Stimulated activated naive CD8-positive, alpha-beta T cell treated with anti-CD3 and anti-CD28 coated beads, Interleukin-15, Interleukin-2, amounts not matched to agents 100 U/mL and 50 U/mL, for 24 hours (primary cell): ENCODE results near the gene IFNE.

ENCODE experiments used
- ATAC-seq: fragments of 150-1000 bp; cut with Tn5 transposase; one replicate; pipeline ENCODE4 v1.10.0; 2021
- DNase-seq: peaks from one replicate; pipeline ENCODE4 v3.0.0; 2021

IFNE gene

GRCh38 chr9:21482213-21482612 is at the start of gene IFNE:
Gene IFNE, minus strand, starts transcription at chr9:21482313. Its CDS starts 619 bp downstream, at chr9:21481694.
- ATAC-seq (no peak), DNase-seq (no peak)

DNA sequence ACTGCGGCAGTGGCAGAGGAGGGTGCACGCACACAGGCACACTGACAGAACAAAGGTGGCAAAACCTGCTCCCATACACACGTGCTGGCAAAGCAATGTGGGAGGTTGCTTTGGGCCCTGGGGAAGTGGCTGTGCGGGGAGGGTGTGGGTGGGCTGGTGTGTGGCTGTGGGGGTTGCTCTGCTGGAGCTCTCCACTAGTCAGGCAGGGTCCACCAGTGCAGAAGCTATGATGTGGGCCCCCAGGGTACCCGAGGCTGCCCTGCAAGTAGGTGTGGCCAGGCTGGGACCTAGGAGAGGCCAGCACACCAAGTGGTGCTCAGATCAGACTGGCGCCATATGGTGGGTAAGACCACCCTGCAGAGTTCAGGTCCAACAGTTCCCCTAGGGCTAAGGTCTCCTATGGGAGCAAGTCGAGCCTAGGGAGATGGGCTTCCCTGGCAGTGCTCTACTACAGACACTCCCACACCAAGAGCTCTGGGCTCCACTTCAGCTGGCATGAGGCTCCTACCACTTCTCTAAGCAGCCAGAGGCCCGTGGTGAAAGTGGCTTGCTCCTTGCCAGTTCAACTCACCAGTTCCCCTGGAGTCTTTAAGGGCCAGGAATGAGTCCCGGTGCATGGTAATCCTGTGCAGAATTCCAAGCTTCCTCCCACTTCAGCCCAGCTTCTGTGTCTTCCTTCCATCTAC is 46.2 kb upstream of the IFNE start:
- ATAC-seq (no peak), DNase-seq (no peak)

DNA sequence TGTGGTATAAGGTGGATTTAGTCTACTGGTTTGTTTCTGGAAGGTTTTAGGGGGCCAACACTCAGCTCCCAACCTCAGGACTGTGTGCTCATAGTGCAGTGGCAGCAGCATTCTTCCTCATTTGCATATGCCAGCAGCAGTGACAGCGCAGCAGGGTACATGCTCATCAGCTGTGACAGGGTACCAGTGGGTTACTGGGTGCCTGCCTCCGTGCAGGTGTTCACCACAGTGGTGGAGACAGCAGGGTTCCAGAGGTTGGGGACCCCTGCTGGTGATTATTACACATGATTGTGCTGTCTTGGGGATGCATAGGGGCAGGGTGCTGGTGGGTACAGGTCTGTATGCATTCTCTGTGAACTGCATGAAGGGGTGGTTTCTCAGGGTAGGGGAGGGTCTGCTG is 45.5 kb upstream of the IFNE start:
- ATAC-seq, result no peak
- no peak for DNase-seq

DNA sequence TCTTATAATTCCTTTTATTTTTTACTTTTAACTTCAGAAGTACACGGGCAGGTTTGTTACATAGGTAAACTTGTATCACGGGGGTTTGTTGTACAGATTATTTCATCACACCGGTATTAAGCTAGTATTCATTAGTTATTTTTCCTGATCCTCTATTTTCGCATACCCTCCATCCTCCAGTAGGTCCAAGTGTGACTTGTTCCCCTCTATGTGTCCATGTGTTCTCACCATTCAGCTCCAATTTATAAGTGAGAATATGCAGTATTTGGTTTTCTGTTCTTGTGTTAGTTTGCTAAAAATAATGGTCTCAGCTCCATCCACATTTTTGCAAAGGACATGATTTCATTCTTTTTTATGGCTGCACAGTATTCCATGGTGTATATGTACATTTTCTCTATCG is 43.1 kb upstream of the IFNE start:
- DNase-seq (no peak), ATAC-seq (no peak)

DNA sequence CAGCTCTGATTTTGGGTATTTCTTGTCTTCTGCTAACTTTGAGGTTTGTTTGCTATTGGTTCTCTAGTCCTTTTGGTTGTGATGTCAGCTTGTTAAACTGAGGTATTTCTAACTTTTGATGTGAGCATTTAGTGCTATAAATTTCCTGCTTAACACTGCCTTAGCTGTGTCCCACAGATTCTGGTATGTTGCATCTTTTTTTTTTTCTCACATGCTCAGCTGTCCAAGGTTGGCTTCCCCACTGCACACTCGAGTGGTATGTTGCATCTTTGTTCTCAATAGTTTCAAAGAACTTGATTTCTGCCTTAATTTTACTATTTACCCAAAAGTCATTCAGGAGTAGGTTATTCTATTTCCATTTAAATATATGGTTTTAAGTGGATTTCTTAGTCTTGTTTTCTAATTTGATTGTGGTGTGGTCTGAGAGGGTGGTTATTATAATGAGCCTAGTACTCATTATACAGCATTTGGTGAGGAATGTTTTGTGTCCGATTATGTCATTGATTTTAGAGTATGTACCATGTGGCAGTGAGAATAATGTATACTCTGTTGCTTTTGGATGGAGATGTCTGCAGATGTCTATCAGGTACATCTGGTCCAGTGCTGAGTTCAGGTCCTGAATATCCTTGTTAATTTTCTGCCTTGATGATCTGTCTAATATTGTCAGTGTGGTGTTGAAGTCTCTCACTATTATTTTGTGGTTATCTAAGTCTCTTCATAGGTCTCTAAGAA is 42.2 kb upstream of the IFNE start:
- no peak for DNase-seq
- no peak for ATAC-seq

DNA sequence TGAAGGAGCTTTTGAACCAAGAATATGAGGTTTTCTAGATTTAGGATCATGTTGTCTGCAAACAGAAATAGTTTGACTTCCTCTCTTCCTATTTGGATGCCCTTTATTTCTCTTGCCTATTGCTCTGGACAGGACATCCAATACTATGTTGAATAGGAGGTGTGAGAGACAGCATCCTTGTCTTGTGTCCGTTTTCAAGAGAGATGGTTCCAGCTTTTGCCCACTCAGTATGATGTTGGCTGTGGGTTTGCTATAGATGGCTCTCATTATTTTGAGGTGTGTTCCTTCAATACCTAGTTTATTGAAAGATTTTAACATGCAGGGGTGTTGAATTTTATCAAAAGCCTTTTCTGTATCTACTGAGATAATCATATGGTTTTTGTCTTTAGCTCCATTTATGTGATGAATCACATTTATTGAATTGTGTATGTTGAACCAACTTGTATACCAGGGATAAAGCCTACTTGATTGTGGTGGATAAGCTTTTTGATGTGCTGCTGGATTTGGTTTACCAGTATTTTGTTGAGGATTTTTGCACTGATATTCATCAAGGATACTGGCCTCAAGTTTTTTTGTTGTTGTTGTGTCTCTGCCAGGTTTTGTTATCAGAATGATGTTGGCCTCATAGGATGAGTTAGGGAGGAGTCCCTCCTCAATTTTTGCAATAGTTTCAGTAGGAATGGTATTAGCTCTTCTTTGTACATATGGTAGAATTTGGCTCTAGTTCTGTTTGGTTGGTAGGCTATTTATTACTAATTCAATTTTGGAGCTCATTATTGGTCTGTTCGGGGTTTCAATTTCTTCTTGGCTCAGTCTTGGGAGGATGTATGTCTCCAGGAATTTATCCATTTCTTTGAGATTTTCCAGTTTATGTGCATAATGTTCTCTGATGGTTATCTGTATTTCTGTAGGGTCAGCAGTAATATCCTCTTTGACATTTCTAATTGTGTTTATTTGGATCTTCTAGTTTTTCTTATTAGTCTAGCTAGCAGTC is 41.2 kb upstream of the IFNE start:
- ATAC-seq (no peak), DNase-seq (no peak)

- no peak for DNase-seq
- ATAC-seq, result no peak
Measured at GRCh38 chr9:21522348-21522747, 40.2 kb upstream of the IFNE start.

DNA sequence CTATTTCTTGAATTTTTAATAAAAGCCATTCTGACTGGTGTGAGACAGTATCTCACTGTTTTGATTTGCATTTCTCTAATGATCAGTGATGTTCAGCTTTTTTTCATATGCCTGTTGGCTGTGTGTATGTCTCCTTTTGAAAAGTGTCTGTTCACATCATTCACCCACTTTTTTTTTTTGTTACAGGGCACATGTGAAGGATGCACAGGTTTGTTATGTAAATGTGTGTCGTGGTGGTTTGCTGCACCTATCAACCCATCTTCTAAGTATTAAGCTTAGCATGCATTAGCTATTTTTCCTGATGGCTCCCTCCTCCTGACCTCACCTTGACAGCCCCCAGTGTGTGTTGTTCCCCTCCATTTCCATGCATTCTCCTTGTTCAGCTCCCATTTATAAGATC is 39.3 kb upstream of the IFNE start:
- ATAC-seq (no peak), DNase-seq (no peak)

DNA sequence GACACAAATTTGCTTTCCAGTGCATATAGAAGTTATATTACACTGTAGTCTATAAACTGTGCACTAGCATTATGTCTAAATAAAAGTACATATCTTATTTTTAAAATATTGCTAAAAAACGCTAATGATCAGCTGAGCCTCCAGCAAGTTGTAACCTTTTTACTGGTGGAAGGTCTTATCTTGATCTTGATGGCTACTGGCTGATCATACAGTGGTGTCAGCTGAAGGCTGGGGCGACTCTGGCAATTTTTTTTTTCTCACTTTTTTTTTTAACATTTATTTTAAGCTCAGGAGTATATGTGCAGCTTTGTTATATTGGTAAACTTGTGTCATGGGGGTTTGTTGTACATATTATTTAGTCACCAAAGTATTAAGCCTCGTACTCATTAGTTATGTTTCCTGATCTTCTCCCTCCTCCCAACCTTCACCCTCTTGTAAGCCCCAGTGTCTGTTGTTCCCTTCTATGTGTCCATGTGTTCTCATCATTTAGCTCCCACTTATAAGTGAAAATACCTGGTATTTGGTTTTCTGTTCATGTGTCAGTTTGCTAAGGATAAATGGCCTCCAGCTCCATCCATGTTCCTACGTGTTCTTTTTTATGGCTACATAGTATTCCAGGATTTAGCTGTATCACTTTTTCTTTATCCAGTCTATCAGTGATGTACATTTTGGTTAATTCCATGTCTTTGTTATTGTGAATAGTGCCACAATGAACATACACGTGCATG is 38.6 kb upstream of the IFNE start:
- DNase-seq (no peak), ATAC-seq (no peak)

DNA sequence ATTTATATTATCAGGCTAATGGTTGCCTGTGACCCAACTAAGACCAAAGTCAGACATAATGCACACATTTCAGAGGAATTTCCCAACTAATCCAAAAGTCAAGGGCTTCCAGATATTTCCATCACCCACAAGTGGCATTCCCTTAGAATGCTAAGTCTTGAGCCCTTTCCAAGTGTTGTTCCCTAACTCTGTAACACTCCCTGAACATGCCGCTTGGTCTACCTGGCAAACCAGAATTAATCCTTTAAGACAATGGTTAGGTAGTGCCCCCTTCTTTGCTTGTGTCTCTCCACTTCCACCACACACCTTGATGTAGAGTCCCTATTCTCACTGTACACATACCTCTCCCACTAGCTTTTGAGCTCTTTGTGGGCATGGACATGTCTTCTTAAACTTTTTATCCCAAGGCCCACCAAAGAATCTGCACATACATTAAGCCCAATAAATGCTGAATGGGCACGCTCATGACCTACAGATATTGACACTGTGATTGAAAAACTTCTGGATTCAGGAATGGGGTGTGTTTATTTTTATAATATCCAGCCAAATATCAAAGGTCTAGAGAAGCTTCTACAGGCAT is 37.8 kb upstream of the IFNE start:
- ATAC-seq (no peak), DNase-seq (no peak)

DNA sequence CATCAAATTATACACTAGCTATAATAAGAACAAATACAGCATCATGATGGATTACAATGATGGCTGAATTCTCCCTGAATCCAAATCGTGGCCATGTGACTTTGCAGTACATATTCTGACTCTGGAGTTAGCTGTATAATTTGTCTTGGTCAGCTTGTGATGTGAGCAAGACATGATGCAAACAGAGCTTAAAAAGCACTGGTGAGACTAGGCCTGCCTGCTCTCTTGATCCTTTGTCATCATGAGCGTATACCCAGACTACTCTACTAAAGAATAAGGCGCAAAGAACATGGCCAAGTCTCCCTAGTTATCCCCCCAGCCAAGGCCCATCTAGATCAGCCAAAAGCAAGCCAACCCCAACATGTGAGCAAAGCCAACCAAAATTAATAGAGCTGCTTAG is 34.7 kb upstream of the IFNE start:
- no peak for ATAC-seq
- no peak for DNase-seq

DNA sequence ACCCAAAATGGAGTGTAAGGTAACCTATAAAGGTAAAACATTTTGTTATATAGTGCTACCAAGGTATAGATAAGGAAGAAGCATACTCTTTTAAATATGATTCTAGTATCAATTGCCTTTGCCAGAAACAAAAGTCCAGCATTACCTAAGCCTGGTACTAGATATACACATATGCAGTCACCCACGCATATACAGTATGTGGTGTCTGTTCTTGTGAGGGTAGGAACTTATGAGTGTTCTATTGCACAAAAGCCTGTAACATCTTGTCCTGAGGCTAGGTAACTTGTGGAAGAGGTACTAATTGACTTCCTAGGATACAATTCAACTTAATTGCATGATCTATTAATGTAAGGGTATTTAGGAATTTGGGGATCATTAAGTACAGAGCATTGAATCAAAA is 31.3 kb upstream of the IFNE start:
- ATAC-seq (no peak), DNase-seq (no peak)

- ATAC-seq (no peak), DNase-seq (no peak)
Measured at GRCh38 chr9:21510806-21511205, 28.7 kb upstream of the IFNE start.

DNA sequence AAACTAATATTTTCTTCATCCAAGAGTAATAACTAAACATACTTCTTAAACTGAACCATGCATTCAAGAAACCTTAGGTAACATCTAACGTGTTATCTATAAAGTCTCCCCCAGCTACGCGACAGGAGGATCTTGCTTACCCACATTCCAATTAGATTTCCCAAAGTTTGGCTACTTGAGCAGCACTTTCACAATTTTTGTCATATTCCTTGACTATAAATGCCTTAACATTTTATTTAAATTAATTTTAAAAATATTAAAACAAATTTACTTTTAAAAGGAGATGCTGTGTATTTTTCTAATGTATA is 25.3 kb upstream of the IFNE start:
- no peak for ATAC-seq
- no peak for DNase-seq

- ATAC-seq (no peak), DNase-seq (no peak)
Measured at GRCh38 chr9:21506626-21507482, 24.7 kb upstream of the IFNE start.

- ATAC-seq, result no peak
- no peak for DNase-seq
Measured at GRCh38 chr9:21505425-21506179, 23.5 kb upstream of the IFNE start.

DNA sequence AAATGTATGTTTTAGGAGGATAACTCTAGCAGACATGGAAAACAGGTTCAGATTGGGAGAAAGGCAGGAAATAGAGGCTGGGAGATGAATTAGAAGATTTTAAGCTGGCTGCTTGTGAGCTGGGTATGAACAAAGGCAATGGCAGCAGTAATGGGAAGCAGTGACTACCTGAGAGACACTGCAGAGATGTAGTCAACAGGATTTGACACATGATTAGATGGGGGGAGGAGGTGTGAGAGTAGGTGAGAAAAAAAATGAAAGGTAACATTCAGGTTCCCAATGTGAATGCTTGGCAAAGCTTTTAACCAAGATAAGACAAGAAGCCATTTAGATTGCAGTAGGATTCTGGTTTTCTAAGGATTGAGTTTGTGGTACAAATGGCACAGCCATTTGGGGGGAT is 22.8 kb upstream of the IFNE start:
- no peak for ATAC-seq
- no peak for DNase-seq

DNA sequence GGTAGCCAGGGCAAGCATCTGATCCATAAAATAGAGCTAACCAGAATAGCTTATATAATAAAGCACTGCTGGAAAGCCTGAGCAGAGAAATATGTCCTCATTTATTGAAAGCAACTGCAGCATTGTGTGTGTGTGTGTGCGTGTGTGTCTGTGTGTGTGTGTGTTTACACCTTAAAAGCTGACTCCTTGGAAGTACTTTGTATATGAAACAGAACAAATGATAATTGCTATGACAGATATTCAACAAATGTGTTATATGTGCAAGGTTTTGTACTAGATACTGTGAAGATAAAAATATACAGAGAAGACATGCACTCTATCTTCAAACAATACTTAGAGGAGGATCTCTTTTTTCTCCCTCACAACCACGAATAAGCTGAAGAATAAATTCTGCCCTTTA is 22.0 kb upstream of the IFNE start:
- no peak for ATAC-seq

DNA sequence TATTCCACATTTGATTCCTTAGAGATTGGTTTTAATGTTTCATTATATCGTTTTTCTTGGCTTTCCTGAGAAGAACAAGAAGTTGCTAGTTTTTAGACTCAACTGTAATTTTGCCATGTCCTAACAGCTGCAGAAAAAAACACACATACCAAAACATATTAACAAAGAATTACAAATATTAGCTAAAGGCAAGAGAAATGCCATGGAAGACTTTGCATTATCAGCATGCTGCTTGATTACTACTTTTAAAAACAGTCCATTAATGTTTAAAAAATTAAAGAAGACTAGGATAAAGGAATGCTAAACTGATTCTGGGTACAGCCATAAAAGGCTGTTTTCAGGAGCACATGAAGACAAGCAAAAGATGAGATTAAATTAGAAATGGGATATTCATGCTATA is 20.5 kb upstream of the IFNE start:
- ATAC-seq, result no peak
- DNase-seq, result no peak

More for the DNA sequence above, 22.0 kb upstream of the IFNE start:
- no peak for DNase-seq

GRCh38 chr9:21499912-21500311 is 17.8 kb upstream of the IFNE start:
- no peak for DNase-seq
- no peak for ATAC-seq
